ENCODE results near the gene CRIM1.

CRIM1 gene

GRCh38 chr2:36438449-36438977 lies 82.9 kb downstream of the CRIM1 start:
- Histone ChIP-seq H3K27me3 (ENCODE audit: control insufficient read depth, insufficient read depth, low read length) (no peaks in the 10 kb centered on the region), H3K27ac (ENCODE audit: low read length) (no peak overlapping the region), H3K36me3 (ENCODE audit: control insufficient read depth, low read depth, low read length) (peaks cover 23% of the 10 kb centered on the region), H3K9me3 (ENCODE audit: control insufficient read depth, low read depth, low read length) (no peaks in the 10 kb centered on the region), H3K9ac (ENCODE audit: low read length) (no peak overlapping the region), H3K4me3 (ENCODE audit: low read length) (no peak overlapping the region), H3K4me1 (ENCODE audit: control insufficient read depth, low read depth, low read length) (peaks cover under 1% of the 10 kb centered on the region)

DNA sequence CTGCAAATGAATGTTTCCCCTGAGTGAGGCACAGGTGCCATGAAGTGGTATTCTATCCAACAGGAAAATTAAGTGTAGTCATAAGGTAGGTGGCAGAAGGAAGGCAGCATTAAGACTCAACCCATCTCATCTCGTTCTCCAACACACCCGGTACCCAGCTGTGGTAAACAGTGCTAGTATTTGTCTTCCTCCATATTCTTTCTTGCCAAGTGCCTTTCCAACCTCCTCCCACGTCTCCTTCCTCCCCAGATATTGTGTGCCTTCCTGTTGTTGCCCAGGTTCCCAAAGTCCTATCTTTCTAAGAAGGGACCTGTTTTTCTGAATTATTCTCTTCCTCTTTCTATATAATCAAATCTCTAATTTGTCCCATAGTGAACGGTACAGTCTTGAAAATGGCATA lies 83.5 kb downstream of the CRIM1 start:
- H3K27me3 ChIP-seq (ENCODE audit: control insufficient read depth, insufficient read depth, low read length) = no peaks in the 10 kb centered on the region
- H3K4me3 ChIP-seq (ENCODE audit: low read length) = no peak overlapping the region
- no peak overlapping the region for H3K27ac ChIP-seq (ENCODE audit: low read length)
- no peaks in the 10 kb centered on the region for H3K9me3 ChIP-seq (ENCODE audit: control insufficient read depth, low read depth, low read length)
- H3K4me1 ChIP-seq (ENCODE audit: control insufficient read depth, low read depth, low read length) = no peaks in the 10 kb centered on the region
- H3K9ac ChIP-seq (ENCODE audit: low read length) = no peak overlapping the region
- H3K36me3 ChIP-seq (ENCODE audit: control insufficient read depth, low read depth, low read length) = peaks cover 29% of the 10 kb centered on the region

GRCh38 chr2:36441065-36441625 lies 85.6 kb downstream of the CRIM1 start:
- no peak overlapping the region for H3K9ac ChIP-seq (ENCODE audit: low read length)
- H3K27me3 ChIP-seq (ENCODE audit: control insufficient read depth, insufficient read depth, low read length) = no peaks in the 10 kb centered on the region
- no peak overlapping the region for H3K27ac ChIP-seq (ENCODE audit: low read length)
- H3K4me1 ChIP-seq (ENCODE audit: control insufficient read depth, low read depth, low read length) = no peaks in the 10 kb centered on the region
- peaks cover 36% of the 10 kb centered on the region for H3K36me3 ChIP-seq (ENCODE audit: control insufficient read depth, low read depth, low read length)
- no peaks in the 10 kb centered on the region for H3K9me3 ChIP-seq (ENCODE audit: control insufficient read depth, low read depth, low read length)
- no peak overlapping the region for H3K4me3 ChIP-seq (ENCODE audit: low read length)

DNA sequence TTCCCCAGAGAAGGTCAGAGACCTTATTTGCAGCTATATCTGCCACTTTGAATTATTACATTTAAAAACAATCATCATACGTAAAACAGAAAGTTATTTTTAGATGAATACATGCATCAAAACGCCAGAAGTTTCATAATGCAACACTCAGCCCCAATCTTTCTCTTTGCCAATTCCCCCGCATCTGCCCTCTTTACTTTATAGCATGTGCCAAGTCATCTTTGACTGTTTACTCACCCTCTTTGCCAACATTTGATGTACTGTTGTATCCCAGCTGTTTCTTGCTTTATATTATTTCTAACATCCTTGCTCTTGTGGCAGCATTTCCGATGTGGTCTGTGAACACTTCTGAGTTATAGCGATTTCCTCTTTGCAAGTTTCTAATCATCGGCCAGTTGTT lies 86.2 kb downstream of the CRIM1 start:
- Histone ChIP-seq H3K9ac (ENCODE audit: low read length) (no peak overlapping the region), H3K36me3 (ENCODE audit: control insufficient read depth, low read depth, low read length) (peaks cover 39% of the 10 kb centered on the region), H3K27me3 (ENCODE audit: control insufficient read depth, insufficient read depth, low read length) (no peaks in the 10 kb centered on the region), H3K9me3 (ENCODE audit: control insufficient read depth, low read depth, low read length) (no peaks in the 10 kb centered on the region), H3K27ac (ENCODE audit: low read length) (no peak overlapping the region), H3K4me1 (ENCODE audit: control insufficient read depth, low read depth, low read length) (no peaks in the 10 kb centered on the region), H3K4me3 (ENCODE audit: low read length) (no peak overlapping the region)

GRCh38 chr2:36444216-36444936 lies 88.8 kb downstream of the CRIM1 start:
- Histone ChIP-seq H3K9me3 (ENCODE audit: control insufficient read depth, low read depth, low read length) (no peaks in the 10 kb centered on the region), H3K27me3 (ENCODE audit: control insufficient read depth, insufficient read depth, low read length) (no peaks in the 10 kb centered on the region), H3K4me3 (ENCODE audit: low read length) (no peak overlapping the region), H3K36me3 (ENCODE audit: control insufficient read depth, low read depth, low read length) (peaks cover 47% of the 10 kb centered on the region), H3K27ac (ENCODE audit: low read length) (no peak overlapping the region), H3K9ac (ENCODE audit: low read length) (no peak overlapping the region), H3K4me1 (ENCODE audit: control insufficient read depth, low read depth, low read length) (no peaks in the 10 kb centered on the region)

DNA sequence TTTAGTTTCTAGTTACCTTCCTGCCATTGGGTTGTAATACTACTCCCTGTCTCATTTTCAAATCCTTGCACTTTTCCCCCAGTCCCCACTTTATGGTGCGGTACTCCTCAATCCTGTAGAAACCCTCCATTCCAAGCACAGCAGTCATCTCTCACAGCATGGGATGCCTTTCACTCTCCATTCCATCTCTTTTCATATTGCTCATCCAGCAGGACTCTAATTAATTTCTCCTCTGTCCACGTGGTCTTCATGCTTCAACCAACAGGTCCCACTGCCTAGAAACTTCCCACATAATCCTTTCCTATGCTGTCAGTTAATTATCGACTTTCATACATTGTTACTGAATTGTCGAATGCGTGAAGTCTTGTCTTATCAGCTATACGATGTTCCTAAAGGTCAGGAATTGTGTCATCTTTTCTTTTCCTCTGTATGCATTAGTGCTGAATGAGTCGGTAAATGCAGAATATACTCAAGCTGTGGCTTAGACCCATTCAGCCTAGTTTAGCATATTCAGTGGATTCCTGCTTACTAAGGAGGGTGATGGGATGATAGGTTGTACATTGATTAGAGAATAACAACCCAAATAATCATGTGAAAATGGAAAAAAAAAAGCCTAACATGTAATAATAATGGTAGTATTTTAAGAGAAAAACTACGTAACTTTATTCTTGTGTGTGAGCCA lies 89.7 kb downstream of the CRIM1 start:
- Histone ChIP-seq H3K27me3 (ENCODE audit: control insufficient read depth, insufficient read depth, low read length) (no peaks in the 10 kb centered on the region), H3K4me1 (ENCODE audit: control insufficient read depth, low read depth, low read length) (no peaks in the 10 kb centered on the region), H3K9me3 (ENCODE audit: control insufficient read depth, low read depth, low read length) (no peaks in the 10 kb centered on the region), H3K4me3 (ENCODE audit: low read length) (no peak overlapping the region), H3K36me3 (ENCODE audit: control insufficient read depth, low read depth, low read length) (peaks cover 47% of the 10 kb centered on the region), H3K27ac (ENCODE audit: low read length) (no peak overlapping the region), H3K9ac (ENCODE audit: low read length) (no peak overlapping the region)

GRCh38 chr2:36446294-36446693 lies 90.7 kb downstream of the CRIM1 start:
- Histone ChIP-seq H3K27ac (ENCODE audit: low read length) (no peak overlapping the region), H3K27me3 (ENCODE audit: control insufficient read depth, insufficient read depth, low read length) (no peaks in the 10 kb centered on the region), H3K9ac (ENCODE audit: low read length) (no peak overlapping the region), H3K4me1 (ENCODE audit: control insufficient read depth, low read depth, low read length) (no peaks in the 10 kb centered on the region), H3K36me3 (ENCODE audit: control insufficient read depth, low read depth, low read length) (peaks cover 48% of the 10 kb centered on the region), H3K4me3 (ENCODE audit: low read length) (no peak overlapping the region), H3K9me3 (ENCODE audit: control insufficient read depth, low read depth, low read length) (no peaks in the 10 kb centered on the region)

- H3K9ac ChIP-seq (ENCODE audit: low read length) = no peak overlapping the region
- peaks cover 25% of the 10 kb centered on the region for H3K36me3 ChIP-seq (ENCODE audit: control insufficient read depth, low read depth, low read length)
Observed at GRCh38 chr2:36449213-36449612, 93.6 kb downstream of the CRIM1 start.

DNA sequence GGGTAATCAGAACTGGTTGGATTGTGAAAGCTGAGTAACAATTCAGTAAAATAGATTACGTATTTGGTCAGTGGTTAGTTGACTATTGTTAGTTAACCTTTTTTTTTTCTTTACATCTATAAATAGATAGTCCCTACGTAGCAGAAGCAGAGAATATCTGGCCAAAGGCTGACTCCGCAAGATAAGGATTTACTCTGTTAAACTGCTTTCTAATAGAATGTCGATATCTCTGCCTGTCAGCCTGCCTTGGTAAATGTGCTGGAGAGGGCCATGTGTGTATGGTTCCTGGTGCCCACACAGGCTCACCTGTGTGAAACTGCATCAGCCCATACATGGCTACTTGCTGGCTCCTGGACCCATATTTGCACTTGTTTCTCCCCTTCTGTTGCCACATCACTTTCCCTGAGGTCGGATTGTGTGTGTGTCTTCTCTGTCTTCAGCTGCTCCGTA lies 94.4 kb downstream of the CRIM1 start:
- H3K9ac ChIP-seq (ENCODE audit: low read length) = no peak overlapping the region
- H3K4me1 ChIP-seq (ENCODE audit: control insufficient read depth, low read depth, low read length) = peaks cover 11% of the 10 kb centered on the region
- no peak overlapping the region for H3K27ac ChIP-seq (ENCODE audit: low read length)
- H3K4me3 ChIP-seq (ENCODE audit: low read length) = no peak overlapping the region
- H3K9me3 ChIP-seq (ENCODE audit: control insufficient read depth, low read depth, low read length) = no peaks in the 10 kb centered on the region
- no peaks in the 10 kb centered on the region for H3K27me3 ChIP-seq (ENCODE audit: control insufficient read depth, insufficient read depth, low read length)
- peaks cover 18% of the 10 kb centered on the region for H3K36me3 ChIP-seq (ENCODE audit: control insufficient read depth, low read depth, low read length)

More at GRCh38 chr2:36449213-36449612, 93.6 kb downstream of the CRIM1 start:
- no peaks in the 10 kb centered on the region for H3K27me3 ChIP-seq (ENCODE audit: control insufficient read depth, insufficient read depth, low read length)
- H3K4me1 ChIP-seq (ENCODE audit: control insufficient read depth, low read depth, low read length) = peaks cover 11% of the 10 kb centered on the region
- no peak overlapping the region for H3K4me3 ChIP-seq (ENCODE audit: low read length)
- no peak overlapping the region for H3K27ac ChIP-seq (ENCODE audit: low read length)
- H3K9me3 ChIP-seq (ENCODE audit: control insufficient read depth, low read depth, low read length) = no peaks in the 10 kb centered on the region

- H3K27ac ChIP-seq (ENCODE audit: low read length) = no peak overlapping the region
- H3K9me3 ChIP-seq (ENCODE audit: control insufficient read depth, low read depth, low read length) = no peaks in the 10 kb centered on the region
- no peaks in the 10 kb centered on the region for H3K27me3 ChIP-seq (ENCODE audit: control insufficient read depth, insufficient read depth, low read length)
- H3K4me1 ChIP-seq (ENCODE audit: control insufficient read depth, low read depth, low read length) = peaks cover 11% of the 10 kb centered on the region
- no peak overlapping the region for H3K9ac ChIP-seq (ENCODE audit: low read length)
- H3K36me3 ChIP-seq (ENCODE audit: control insufficient read depth, low read depth, low read length) = peaks cover 18% of the 10 kb centered on the region
- H3K4me3 ChIP-seq (ENCODE audit: low read length) = no peak overlapping the region
Observed at GRCh38 chr2:36450466-36451196, 95.1 kb downstream of the CRIM1 start.

- Histone ChIP-seq H3K36me3 (ENCODE audit: control insufficient read depth, low read depth, low read length) (peaks cover 16% of the 10 kb centered on the region), H3K9ac (ENCODE audit: low read length) (no peak overlapping the region), H3K27ac (ENCODE audit: low read length) (no peak overlapping the region), H3K4me1 (ENCODE audit: control insufficient read depth, low read depth, low read length) (peaks cover 15% of the 10 kb centered on the region), H3K9me3 (ENCODE audit: control insufficient read depth, low read depth, low read length) (no peaks in the 10 kb centered on the region), H3K27me3 (ENCODE audit: control insufficient read depth, insufficient read depth, low read length) (no peaks in the 10 kb centered on the region), H3K4me3 (ENCODE audit: low read length) (no peak overlapping the region)
Observed at GRCh38 chr2:36451512-36451911, 95.9 kb downstream of the CRIM1 start.

All from iPS-18a (cell line).